Endodermal cell (in vitro differentiated cells): Measurements from ENCODE around the gene HMGCLL1. TPM values are rescaled to one million over a fixed set of nuclear protein-coding genes. Genes with fewer than 3 reads are reported as not detected.

ENCODE experiments used
- DNase-seq: peaks from one replicate; pipeline ENCODE4 v3.0.0-alpha.2; 2017
- H3K27ac ChIP-seq: 2 replicates; pipeline ENCODE4 v1.5.1; 2013; ENCODE audit warnings: mild to moderate bottlenecking, low read depth, low read length, moderate library complexity
- H3K27me3 ChIP-seq: 2 replicates; pipeline ENCODE4 v1.6.1; 2013; ENCODE audit warnings: mild to moderate bottlenecking, low read length, moderate library complexity; ENCODE audit not compliant: insufficient read depth, control insufficient read depth, poor library complexity, severe bottlenecking
- H3K36me3 ChIP-seq: 2 replicates; pipeline ENCODE4 v1.7.0; 2013; ENCODE audit warnings: mild to moderate bottlenecking, low read length, moderate library complexity; ENCODE audit not compliant: control insufficient read depth, insufficient read depth
- H3K4me1 ChIP-seq: one replicate; pipeline ENCODE4 v1.7.0; 2013; ENCODE audit warnings: low read length; ENCODE audit not compliant: control insufficient read depth, insufficient read depth
- H3K4me3 ChIP-seq: 2 replicates; pipeline ENCODE4 v1.5.1; 2013; ENCODE audit warnings: mild to moderate bottlenecking, low read length, moderate library complexity
- H3K9ac ChIP-seq: 2 replicates; pipeline ENCODE4 v1.6.1; 2013; ENCODE audit warnings: mild to moderate bottlenecking, low read length, moderate library complexity; ENCODE audit not compliant: poor library complexity, severe bottlenecking; ENCODE audit errors: extremely low read depth
- H3K9me3 ChIP-seq: 2 replicates; pipeline ENCODE4 v1.6.1; 2013; ENCODE audit warnings: mild to moderate bottlenecking, low read length, moderate library complexity; ENCODE audit not compliant: control insufficient read depth
- H3K27ac Mint-ChIP-seq: 2 replicates; pipeline ENCODE4 v1.8.0; 2020; ENCODE audit warnings: mixed read lengths
- H3K27me3 Mint-ChIP-seq: 2 replicates; pipeline ENCODE4 v1.8.0; 2021; ENCODE audit warnings: mild to moderate bottlenecking, mixed read lengths; ENCODE audit not compliant: insufficient read depth
- H3K36me3 Mint-ChIP-seq: 2 replicates; pipeline ENCODE4 v1.8.0; 2020; ENCODE audit warnings: low read depth, mixed read lengths
- H3K4me1 Mint-ChIP-seq: 2 replicates; pipeline ENCODE4 v1.8.0; 2020; ENCODE audit warnings: mixed read lengths
- H3K4me3 Mint-ChIP-seq: 2 replicates; pipeline ENCODE4 v1.8.0; 2020; ENCODE audit warnings: mild to moderate bottlenecking, moderate library complexity, mixed read lengths
- H3K9me3 Mint-ChIP-seq: 2 replicates; pipeline ENCODE4 v1.8.0; 2020; ENCODE audit warnings: mild to moderate bottlenecking, mixed read lengths
- WGBS, 2 experiments: methylation state at CpG; one replicate each; pipeline versions ENCODE4 v1.1.5 to v1.1.7; 2013; ENCODE audit warnings: missing lambda C conversion rate in 2 of 2, mixed read lengths in 1 of 2; ENCODE audit not compliant: insufficient coverage in 1 of 2, insufficient read length in 1 of 2; 5-methylcytosine and 5-hydroxymethylcytosine counted together
- total RNA-seq, 2 donors: library from RNA; stranded (reverse); fragmentation: NEBNext Ultra II Directional in 1 of 2; extraction: Animal tissue kit (Norgen Biotek cat#: 25700) in 1 of 2; gene quantifications; 2 replicates in 1 of 2; 3 replicates in 1 of 2; pipeline ENCODE4 v1.2.1, GENCODE V29; 2021
- TF ChIP-seq, protein P1 (sequence below): fragments of 200-600 bp; sonication (generic); conservative IDR thresholded peaks from 2 replicates; pipeline ENCODE4 v1.5.0; 2021; ENCODE audit warnings: antibody characterized with exemption, mild to moderate bottlenecking

Gene HMGCLL1
- total RNA-seq, 2 donors from 2014 or later, result 0.20 to 0.60 TPM

GRCh38 chr6:55494411-55494810 lies 84.6 kb downstream of the HMGCLL1 start:
- Histone ChIP-seq H3K27ac (no peak overlapping the region), H3K36me3 (no peaks in the 10 kb centered on the region), H3K4me1 (no peaks in the 10 kb centered on the region), H3K27me3 (no peaks in the 10 kb centered on the region), H3K9me3 (no peaks in the 10 kb centered on the region), H3K4me3 (no peak overlapping the region), H3K9ac (no peak overlapping the region)
- no peak overlapping the region for H3K27ac Mint-ChIP-seq
- no peak overlapping the region for H3K4me3 Mint-ChIP-seq
- DNase-seq, result no peak
- TF ChIP-seq, protein P1, sequence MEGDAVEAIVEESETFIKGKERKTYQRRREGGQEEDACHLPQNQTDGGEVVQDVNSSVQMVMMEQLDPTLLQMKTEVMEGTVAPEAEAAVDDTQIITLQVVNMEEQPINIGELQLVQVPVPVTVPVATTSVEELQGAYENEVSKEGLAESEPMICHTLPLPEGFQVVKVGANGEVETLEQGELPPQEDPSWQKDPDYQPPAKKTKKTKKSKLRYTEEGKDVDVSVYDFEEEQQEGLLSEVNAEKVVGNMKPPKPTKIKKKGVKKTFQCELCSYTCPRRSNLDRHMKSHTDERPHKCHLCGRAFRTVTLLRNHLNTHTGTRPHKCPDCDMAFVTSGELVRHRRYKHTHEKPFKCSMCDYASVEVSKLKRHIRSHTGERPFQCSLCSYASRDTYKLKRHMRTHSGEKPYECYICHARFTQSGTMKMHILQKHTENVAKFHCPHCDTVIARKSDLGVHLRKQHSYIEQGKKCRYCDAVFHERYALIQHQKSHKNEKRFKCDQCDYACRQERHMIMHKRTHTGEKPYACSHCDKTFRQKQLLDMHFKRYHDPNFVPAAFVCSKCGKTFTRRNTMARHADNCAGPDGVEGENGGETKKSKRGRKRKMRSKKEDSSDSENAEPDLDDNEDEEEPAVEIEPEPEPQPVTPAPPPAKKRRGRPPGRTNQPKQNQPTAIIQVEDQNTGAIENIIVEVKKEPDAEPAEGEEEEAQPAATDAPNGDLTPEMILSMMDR, result no peak
- 94% methylated on average over 2 of the region's 2 CpGs; no CpG with 5 or more reads in 1 of the 2 experiments for WGBS, 2 experiments
- no peaks in the 10 kb centered on the region for H3K36me3 Mint-ChIP-seq
- no peaks in the 10 kb centered on the region for H3K9me3 Mint-ChIP-seq
- no peaks in the 10 kb centered on the region for H3K27me3 Mint-ChIP-seq
- no peaks in the 10 kb centered on the region for H3K4me1 Mint-ChIP-seq

DNA sequence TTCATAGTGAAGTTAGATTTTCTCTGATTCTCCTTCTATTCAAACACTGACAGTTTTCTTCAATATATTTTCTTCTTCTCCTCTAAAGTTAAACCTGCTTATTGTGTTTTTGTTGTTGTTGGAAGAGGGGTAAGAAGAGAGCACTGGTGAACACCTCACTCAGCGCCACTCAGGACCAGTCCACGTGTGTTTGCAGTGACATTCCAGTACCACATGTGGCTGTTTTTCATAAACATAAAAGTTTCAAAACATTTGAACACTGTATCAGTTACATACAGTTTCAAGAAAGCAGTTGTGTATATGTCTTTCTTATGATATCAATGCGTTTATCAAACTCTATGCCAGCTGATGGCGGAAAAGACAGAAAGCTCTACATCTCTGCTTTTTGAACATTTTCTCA lies 86.7 kb downstream of the HMGCLL1 start:
- Mint-ChIP-seq H3K36me3 (no peaks in the 10 kb centered on the region), H3K27me3 (no peaks in the 10 kb centered on the region), H3K27ac (no peak overlapping the region), H3K4me3 (no peak overlapping the region), H3K9me3 (no peaks in the 10 kb centered on the region), H3K4me1 (no peaks in the 10 kb centered on the region)
- Histone ChIP-seq H3K36me3 (no peaks in the 10 kb centered on the region), H3K4me1 (no peaks in the 10 kb centered on the region), H3K9ac (no peak overlapping the region), H3K9me3 (no peaks in the 10 kb centered on the region), H3K4me3 (no peak overlapping the region), H3K27ac (no peak overlapping the region), H3K27me3 (no peaks in the 10 kb centered on the region)
- no peak for DNase-seq
- TF ChIP-seq, protein P1, result no peak
- WGBS, 2 experiments, result 95 to 96% methylated on average over 2 to 4 of the region's 4 CpGs

GRCh38 chr6:55490871-55491270 lies 88.1 kb downstream of the HMGCLL1 start:
- H3K4me3 ChIP-seq, result no peak overlapping the region
- no peak overlapping the region for H3K4me3 Mint-ChIP-seq

More at GRCh38 chr6:55490871-55491270, 88.1 kb downstream of the HMGCLL1 start:
- no peak for DNase-seq
- no peaks in the 10 kb centered on the region for H3K9me3 ChIP-seq
- Mint-ChIP-seq H3K9me3 (no peaks in the 10 kb centered on the region), H3K27ac (no peak overlapping the region), H3K36me3 (no peaks in the 10 kb centered on the region), H3K27me3 (no peaks in the 10 kb centered on the region), H3K4me1 (no peaks in the 10 kb centered on the region)
- no peak overlapping the region for H3K9ac ChIP-seq
- no peak overlapping the region for H3K27ac ChIP-seq
- no peaks in the 10 kb centered on the region for H3K27me3 ChIP-seq
- no peaks in the 10 kb centered on the region for H3K36me3 ChIP-seq
- no peaks in the 10 kb centered on the region for H3K4me1 ChIP-seq
- TF ChIP-seq, protein P1, result no peak
